Stimulated activated CD4-positive, alpha-beta T cell treated with anti-CD3 and anti-CD28 coated beads, Interleukin-15, amount 100 ng/mL, for 24 hours (primary cell): ENCODE results near the gene CTIF.

Experiments
- DNase-seq: peaks from one replicate; pipeline ENCODE4 v3.0.0-alpha.2; 2020

The CTIF gene

DNA sequence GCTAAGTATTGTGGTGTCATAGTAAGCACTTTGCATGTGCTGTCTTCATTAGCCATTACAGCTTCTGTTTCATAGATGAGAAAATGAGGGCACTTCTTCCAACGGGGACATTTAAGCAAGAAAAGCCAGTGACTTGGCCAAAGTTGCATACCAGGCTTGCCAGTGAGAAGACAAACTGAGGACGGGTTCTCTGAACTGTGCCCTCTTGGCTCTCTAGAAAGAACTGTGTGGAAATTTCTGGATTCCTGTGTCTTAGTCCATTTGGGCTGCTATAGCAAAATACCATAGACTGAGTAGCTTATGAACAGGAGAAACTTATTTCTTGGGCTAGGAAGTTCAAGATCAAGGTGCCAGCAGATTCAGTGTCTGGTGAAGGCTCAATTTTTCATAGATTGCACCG is 13.3 kb downstream of the CTIF start:
- no peak for DNase-seq

DNA sequence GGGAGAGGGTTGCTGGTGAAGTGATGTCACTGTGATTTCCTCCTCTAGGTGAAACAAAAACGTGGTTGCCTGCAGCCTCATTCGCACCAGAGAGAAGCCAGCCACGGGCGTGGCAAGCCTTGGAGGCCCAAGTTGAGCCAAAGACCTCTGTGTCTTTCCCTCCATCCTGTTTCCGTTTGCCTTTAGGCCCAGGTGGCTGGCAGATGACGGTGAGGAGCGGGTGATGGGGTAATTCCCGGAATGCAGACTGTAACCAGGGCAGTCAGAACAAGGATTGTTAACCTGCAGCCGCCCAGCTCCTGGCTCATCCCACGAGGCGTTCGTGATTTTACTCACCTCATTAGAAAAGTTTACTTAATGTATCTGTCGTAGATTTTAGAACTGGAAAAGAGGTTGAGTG is 14.4 kb downstream of the CTIF start:
- no peak for DNase-seq

DNA sequence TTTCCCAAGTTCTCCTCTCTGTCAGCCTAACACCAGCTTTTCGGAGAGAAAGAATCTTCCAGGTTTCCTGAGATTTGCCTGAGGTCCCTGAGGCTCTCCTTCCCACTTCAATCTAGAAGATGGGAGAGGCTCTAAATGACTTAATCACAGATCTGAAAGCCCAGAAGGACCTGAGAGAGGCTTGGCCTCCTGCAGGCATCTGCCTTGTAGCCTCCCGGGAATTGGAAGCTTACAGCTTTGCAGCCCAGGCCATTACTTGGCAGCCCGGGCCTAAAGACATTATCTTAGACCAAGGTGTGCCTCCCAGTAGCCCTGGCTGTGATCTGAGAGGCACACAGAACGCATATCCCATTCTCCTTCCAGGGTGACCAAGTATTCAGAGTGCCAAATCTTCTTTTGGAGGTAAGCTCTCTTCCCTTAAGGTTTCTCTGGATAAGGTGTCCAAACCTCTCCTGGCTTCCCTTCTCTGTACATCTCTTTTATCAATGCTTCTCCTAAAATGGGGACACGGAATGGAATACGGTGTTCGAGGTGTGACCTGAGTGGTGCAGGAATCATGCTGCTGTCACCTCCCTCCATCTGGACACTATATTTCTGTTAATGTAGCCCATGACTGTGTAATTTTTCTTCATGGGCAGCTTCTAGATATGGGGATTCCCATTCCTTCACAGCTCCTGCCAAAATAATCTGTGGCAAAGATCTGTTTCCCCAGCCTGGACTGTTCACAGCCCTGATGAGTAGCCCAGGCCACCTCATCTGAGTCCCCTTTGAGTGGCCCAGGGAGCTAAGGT is 16.0 kb downstream of the CTIF start:
- no peak for DNase-seq

DNA sequence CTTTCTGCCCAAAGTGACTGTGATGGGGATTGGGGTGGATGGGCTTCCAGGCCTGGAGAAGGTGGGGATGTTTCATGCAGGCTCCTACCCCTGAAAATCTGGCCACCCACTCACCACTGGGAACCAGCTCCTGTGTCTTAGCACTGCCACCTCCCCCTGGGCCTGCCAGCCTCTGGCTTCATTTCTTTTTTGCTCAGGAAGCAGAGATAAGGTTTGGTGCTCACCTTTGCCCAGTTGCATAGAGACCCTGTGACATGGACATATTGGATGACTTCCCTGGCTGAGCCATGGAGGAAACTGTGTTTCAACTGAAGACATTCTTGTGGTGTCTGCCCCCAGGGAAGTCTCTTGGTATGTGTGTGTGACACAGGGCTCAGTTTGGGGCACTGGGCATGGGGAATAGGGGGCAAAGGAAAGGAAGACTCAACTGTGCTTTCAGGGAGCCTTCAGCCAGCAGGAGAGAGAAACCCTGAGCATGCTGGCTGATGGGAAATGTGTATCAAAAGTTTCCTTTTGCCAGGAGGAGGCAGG is 16.7 kb downstream of the CTIF start:
- no peak for DNase-seq

DNA sequence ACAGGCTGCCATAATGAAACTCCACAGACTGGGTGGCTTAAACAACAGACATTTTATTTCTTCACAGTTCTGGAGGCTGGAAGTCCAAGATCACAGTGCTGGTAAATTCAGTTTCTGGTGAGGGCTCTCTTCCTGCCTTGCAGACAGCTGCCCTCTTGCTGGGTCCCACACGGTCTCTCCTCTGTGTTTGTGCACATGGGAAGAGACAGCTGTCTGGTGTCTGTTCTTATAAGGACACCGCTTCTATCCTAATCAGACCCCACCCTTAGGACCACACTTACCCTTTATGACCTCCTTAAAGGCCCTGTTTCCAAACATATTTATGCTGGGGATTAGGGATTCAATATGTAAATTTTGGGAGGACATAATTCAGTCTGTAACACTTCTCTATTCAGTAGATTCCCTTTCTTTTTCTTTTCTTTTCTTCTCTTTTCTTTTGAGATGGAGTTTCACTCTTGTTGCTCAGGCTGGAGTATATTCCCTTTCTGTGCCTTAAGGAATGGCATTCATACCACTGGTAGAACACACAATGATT is 18.9 kb downstream of the CTIF start:
- DNase-seq = no peak

DNA sequence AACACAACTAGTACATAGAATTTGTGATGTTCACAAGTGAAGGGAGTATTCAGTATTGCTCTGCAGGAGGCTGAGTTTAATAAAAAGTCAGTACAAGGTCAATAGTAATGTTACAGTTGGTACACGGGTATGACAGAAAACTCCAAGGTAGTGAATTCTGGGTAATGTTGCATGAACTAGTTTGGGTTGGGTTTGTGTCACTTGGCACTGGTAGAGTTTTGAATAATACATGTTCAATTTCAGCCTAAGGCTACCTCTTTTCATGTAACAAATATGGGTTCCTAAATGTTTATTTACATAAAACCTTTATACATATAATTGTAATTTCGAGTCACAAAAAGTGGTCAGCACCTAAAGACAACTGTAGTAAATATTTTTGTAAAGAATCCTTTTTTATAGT is 19.4 kb downstream of the CTIF start:
- DNase-seq = no peak

DNA sequence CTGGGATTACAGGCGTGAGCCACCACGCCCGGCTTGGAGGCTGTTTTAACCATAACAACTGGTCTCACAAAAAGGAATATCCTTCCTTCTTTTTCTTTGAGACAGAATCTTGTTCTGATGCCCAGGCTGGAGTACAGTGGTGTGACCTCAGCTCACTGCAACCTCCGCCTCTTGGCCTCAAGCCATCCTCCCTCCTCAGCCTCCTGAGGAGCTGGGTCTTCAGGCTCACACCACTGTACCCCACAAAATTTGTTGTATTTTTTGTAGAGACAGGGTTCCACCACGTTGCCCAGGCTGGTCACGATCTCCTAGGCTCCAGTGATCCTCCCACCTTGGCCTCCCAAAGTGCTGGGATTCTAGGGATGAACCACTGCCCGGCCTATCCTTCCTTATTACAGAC is 21.7 kb downstream of the CTIF start:
- DNase-seq = no peak

DNA sequence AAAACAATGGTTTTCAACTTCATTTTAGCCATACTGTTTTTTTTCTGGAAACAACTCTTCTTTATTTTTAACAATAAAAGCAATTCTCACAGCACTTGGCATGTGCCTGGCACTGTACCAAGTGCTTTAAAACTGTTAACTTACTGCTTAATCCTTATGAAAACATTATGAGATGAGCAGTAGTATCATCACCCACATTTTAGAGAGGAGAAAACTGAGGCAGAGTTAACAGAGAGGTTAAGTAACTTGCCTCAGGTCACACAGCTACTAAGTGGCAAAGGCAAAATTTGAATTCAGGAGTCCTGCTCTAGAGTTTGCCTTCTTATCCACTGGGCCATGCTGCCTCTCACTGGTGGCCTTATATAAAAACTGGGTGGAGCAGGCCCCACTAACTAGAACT is 23.2 kb downstream of the CTIF start:
- DNase-seq = no peak

DNA sequence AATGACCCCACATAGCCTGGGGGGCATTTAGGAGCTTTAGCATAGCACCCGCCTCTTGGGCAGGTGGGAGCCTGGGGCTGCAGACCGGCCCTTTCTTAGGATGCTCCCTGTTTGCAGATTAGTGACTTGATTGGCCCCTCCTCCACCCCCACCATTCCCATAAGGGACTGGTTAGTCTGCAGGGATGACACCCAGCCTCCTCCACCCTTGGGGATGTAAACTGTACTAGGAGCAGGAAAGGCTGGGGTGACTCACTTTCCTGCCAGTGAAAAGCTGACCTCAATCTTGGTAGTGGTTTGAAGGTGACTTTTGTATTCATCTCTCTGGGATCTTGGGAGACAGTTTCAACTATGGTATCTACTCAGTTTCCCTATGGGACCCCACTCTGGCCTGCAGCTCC is 24.2 kb downstream of the CTIF start:
- no peak for DNase-seq

DNA sequence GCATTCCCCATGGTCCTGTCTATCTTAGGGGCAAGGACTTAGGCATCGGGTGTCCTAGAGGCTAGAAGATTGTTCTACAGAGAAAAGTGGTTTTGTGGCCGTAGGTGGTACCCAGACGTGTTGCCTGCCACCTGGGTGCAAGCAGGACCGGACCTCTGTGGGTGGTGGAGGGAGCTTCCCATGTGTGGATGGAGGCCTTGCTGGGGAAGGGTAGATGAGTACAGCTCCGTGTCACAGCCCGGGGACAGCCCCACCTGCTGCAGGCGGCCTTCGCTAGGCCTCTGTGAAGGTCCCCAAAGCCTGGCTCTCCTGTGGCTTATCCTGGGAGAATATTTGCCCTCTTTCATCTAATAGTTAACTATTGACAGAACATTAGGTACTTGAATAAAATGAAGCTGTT is 25.3 kb downstream of the CTIF start:
- no peak for DNase-seq

DNA sequence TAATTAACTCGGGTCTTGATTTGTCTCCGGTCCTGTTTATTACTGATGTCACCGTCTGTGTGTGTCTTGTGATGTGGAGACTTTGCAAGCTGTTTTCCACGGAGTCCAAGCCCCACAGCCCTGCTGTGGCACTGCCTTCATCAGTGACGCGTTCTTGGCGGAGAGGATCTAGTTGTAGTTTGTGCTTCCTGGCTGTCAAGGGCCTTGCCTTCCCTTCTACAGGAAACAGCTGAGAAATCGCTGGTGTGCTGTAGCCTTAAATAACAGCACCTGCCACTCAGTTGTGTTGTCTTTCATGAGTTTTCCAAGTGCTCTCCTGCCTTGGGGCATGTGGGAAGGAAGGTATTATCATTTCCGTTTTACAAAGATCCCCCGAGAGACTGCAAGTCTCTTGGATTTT is 26.3 kb downstream of the CTIF start:
- no peak for DNase-seq

DNA sequence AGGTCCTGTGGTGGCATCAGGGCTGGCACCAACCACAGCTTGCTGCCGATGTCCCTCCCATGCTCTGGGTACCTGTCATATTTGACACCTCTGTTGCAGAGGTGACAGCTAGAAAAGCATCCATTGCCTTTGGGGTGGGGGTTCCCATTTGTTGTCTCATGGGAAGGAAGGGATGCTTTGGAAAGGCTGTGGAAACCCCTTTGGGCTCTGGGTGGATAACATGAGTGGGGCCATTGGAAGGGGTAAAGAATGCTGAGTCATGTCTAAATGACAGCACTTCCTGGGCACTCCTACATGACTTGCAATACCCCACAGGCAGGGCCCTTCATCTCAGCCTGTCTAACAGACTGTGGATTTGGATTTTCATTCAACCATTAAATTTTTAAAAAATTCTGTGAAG is 27.8 kb downstream of the CTIF start:
- no peak for DNase-seq

DNA sequence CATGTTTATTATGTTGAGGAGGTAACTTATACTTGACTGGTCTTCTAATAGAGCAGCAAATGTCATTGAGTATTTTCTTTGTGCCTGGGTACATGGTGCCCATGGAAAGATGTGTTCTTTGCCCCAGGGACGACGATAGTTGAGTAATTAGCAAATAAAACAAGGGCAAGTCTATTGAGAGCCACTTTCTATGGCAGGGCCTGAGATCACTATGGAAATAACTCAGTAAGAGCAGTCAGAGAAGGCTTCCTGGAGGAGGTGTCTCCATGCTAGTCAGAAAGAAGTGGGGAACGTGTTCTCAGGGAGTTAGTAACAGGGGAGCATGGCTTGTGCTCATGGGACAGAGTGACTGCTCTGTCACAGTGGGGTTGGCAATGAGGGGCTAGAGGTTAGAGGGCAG is 28.6 kb downstream of the CTIF start:
- no peak for DNase-seq

DNA sequence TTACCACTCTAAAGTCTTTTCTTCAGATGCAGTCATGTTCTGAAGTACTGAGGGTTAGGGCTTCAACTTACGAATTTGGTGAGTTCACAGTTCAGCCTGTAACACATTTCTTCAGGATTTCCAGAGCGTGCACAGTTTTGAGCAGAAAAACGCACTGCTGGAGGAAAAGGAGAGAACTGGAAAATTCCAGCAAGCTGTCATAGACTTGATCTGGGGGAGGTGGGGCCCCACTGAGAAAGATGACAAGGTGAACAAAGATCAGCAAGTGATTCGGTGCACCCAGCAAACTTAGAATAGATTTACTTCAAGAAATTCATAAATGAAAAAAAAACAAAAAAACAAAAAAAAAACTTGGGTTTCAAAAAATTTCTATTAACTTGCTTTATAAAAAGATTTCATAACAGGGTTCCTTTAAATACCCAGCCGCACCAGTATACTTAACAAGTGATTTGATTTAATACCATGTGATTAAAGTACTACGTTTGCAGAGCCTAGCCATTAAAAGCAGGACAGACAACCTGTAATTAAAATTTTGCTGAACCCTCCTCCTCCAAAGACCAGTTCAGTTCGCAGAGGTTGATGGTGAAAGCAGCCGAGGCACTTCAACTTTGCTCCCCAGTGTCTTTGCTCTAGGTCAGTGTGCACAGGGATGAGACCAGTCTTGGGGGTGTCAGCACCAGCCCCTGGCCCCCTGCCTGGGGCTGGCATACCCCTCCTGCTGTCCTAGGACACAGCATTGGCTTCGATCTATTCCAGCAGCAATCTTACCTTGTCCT is 30.5 kb downstream of the CTIF start:
- no peak for DNase-seq

DNA sequence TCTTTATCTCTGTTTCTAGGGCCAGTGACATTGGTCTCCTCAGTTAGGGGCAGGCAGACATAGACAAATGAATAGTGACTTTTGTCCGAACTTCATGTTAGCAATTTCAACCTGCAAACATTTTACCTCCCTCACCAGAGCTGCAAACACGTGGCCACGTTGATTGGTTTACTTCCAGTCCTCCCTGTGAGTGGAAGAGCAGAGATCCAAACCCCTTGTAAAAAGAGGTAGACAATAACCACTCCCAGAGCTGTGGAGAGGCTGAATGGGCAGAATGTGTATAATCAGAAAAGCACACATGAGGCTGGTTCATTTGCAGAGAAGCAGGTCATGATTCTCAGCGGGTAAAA is 31.1 kb downstream of the CTIF start:
- no peak for DNase-seq

DNA sequence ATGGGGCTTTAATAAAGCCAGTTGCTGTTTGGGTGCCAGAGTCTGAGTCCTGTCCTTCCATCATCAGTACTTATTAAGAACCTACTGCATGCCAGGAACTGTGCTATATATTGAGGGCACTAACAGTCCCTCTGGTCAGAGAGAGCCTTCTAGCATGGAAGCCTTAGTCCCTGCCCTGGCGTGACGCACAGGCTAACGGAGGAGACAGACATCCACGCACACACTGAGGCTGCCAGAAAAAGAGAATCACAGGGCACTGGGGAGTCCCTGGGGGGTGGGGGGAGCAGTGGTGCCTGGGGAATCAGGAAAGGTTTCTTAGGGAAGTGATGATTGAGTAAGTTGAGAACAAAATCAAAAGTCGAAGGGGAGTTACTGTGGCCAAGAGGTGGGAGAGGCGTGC is 31.5 kb downstream of the CTIF start:
- no peak for DNase-seq

DNA sequence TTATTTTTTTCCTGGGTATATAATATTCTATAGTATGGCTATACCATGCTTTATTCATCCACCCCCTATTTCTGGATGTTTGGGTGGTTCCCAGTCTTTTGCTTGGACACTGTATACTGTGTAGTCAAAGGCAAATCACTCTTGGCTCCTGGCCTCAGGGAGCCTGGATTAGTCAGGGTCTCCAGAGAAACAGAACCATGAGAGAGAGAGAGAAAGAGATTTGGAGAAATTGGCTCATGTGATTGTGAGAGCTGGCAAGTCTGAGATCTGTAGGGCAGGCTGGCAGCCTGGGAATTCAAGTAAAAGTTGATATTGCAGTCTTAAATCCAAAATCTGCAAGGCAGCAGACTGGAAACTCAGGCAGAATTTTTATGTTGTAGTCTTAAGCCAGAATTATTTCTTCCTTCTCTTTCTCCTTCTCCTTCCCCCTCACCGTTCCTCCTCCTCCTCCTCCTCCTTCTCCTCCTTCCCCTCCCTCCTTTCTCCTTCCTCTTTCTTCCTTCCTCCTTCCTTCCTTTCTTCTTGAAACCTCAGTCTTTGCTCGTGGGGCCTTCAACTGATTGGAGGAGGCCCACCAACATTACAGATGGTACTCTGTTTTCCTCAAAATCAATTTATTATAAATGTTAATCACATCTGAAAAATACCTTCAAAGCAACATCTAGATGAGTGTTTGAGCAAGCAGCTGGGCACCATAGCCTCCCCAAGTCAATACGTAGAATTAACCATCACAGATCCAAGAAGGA is 33.0 kb downstream of the CTIF start:
- no peak for DNase-seq

DNA sequence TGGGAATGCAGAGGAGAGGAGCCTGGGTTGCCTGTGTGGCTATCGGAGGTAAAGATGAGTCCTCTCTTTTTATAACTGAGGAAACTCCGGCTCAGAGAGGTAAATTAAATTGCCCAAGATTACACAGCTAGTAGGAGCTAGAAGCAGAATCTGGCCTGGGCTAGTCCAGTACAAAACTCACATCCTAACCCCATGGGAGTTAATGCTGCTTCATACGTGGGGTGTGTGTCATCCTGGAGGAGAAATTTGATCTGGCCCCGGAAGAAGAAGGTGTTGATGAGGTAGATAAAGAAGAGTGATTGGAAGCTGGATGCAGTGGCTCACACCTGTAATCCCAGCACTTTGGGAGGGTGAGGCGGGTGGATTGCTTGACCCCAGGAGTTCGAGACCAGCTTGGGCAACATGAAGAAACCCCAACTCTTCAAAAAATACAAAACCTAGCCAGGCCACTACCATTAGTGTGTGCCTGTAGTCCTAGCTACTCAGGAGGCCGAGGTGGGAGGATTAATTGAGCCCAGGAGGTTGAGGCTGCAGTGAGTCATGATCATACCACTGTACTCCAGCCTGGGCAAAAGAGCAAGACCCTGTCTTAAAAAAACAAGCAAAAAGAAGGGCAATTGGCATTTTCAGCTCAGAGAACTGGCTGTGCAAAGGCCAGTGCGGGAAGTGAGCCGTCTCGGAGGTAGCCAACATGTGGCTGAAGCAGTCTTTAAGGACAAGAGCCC is 33.7 kb downstream of the CTIF start:
- no peak for DNase-seq

DNA sequence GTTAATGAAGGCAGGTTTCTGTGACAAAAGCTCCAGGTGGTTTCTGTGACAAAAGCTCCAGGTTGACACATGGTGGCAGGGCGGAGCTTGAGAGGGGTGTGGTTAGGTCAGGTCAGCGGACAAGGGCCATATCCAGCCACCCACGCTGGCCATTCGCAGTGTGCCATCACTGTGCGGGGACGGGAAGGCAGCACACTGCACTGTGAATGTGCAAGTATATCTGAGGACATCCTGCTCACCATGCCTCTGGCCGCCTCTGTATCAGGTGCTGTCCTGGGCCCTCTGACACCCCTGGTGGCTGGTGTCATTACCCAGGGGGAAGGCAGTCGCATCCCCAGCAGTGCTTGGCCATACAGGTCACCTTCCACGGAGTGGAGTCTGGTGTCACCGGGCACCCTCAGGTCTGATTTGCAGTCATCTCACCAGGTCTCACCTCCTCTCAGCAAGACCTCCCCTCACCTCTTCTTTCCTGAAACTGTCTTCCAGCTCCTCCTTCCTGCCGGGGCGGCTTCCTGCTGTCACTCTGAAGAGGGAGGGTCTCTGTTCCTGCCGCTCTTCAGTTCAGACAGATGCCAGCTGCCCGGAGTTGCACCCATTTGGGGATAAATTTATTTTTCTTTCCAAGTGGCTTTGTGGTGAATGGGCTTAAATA is 34.9 kb downstream of the CTIF start:
- DNase-seq = no peak

DNA sequence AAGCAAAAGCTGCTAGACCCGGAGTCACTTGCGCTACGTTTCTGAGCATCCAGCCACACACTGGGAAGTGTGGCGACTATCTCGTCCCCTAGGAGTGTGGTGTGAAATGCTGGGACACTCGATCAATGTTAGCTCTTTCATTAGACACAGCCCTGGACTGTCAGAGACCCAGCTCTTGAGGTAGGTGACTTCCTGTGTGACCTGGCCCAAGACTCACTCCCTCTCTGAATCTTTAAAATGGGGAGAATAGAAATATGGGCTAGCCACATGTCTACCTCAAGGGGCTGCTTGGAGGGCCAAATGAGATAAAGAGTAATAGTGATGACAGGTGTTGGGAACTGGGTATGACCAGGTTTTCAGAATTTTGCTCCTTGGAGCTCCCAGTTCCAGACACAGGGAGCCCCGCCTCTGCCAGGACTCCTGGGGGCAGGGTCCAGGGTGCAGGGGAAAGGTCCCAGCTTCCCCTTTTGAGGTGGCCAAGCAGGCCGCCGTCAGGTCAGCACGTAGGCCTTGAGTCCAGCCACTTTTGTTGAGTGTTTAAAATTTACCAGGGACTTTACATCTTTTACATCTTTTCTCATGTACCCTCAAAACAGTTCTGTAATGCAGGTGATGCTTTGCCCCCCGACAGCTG is 36.0 kb downstream of the CTIF start:
- no peak for DNase-seq

DNA sequence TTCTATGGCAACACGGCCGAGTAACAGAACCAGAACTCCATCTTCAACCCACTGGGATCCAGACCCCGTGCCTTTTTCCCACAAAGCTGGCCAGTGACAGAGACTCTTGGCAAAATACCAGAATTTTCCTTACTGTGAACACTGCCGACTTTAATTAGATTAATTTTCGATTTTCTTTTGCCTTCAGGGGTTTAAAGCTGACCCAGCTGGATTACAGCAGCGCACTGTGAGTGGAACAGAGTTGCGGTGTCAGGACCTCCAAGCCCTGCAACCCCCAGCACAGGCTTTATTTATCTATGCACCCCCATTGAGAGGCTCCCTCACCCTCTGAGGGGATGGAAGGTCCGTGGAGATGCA is 36.4 kb downstream of the CTIF start:
- no peak for DNase-seq
